ENCODE results near the gene KANSL1L.

Gene KANSL1L

DNA sequence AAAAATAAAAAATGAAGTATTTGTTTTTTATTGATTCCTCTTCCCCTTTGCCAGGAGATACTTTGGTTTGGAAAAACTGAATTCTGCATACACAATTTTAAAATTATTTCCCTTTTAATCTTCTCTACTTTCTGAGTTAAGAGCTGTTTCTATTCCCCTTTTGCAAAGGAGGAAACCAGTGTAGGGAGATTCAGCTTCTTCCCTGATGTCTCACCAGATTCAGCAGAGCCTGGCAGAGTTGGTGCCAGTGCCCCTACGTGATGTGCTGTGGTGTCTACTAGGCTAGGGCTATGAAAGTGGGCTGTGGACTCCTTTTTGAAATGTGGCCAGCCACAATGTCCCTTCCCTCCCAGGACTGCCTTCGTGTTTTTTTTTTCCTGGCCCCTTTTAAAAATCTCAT, 166.3 kb downstream of the KANSL1L start:
- Mint-ChIP-seq H3K4me1 (peaks cover 41% of the 10 kb centered on the region), H3K9me3 (no peaks in the 10 kb centered on the region), H3K27ac (peak overlapping the region; percentile 63), H3K36me3 (ENCODE audit: low read depth) (peaks cover 22% of the 10 kb centered on the region), H3K4me3 (peak overlapping the region; percentile 99), H3K27me3 (ENCODE audit: low read depth, poor library complexity) (peaks cover under 1% of the 10 kb centered on the region)
- TF ChIP-seq, protein P1, sequence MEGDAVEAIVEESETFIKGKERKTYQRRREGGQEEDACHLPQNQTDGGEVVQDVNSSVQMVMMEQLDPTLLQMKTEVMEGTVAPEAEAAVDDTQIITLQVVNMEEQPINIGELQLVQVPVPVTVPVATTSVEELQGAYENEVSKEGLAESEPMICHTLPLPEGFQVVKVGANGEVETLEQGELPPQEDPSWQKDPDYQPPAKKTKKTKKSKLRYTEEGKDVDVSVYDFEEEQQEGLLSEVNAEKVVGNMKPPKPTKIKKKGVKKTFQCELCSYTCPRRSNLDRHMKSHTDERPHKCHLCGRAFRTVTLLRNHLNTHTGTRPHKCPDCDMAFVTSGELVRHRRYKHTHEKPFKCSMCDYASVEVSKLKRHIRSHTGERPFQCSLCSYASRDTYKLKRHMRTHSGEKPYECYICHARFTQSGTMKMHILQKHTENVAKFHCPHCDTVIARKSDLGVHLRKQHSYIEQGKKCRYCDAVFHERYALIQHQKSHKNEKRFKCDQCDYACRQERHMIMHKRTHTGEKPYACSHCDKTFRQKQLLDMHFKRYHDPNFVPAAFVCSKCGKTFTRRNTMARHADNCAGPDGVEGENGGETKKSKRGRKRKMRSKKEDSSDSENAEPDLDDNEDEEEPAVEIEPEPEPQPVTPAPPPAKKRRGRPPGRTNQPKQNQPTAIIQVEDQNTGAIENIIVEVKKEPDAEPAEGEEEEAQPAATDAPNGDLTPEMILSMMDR (IDR thresholded peaks at IDR 0.05) = no peak
- no peak for DNase-seq

DNA sequence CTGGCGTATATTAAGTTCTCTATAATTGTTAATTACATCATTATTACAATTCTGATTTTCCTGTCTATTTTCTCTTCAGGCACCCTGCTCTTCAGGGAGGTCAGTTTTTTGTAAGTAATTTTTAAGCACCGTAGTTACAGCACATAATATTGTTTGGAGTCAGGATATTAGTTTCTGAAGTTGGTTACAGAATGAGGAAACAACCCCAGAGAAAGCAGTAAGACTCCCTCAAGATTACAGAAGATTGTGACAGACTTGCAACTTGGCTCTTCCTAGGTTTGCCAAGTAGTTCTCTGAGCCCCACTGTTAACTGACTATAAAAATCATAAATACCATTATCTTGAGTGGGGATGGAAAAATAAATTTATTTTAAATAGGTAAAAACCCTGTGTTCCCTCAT, 167.8 kb downstream of the KANSL1L start:
- Mint-ChIP-seq H3K9me3 (no peaks in the 10 kb centered on the region), H3K27me3 (ENCODE audit: low read depth, poor library complexity) (peaks cover 10% of the 10 kb centered on the region), H3K27ac (no peak overlapping the region), H3K4me1 (peaks cover 41% of the 10 kb centered on the region), H3K4me3 (peak overlapping the region; percentile 99), H3K36me3 (ENCODE audit: low read depth) (peaks cover 11% of the 10 kb centered on the region)
- TF ChIP-seq, protein P1 (IDR thresholded peaks at IDR 0.05) = no peak
- no peak for DNase-seq

DNA sequence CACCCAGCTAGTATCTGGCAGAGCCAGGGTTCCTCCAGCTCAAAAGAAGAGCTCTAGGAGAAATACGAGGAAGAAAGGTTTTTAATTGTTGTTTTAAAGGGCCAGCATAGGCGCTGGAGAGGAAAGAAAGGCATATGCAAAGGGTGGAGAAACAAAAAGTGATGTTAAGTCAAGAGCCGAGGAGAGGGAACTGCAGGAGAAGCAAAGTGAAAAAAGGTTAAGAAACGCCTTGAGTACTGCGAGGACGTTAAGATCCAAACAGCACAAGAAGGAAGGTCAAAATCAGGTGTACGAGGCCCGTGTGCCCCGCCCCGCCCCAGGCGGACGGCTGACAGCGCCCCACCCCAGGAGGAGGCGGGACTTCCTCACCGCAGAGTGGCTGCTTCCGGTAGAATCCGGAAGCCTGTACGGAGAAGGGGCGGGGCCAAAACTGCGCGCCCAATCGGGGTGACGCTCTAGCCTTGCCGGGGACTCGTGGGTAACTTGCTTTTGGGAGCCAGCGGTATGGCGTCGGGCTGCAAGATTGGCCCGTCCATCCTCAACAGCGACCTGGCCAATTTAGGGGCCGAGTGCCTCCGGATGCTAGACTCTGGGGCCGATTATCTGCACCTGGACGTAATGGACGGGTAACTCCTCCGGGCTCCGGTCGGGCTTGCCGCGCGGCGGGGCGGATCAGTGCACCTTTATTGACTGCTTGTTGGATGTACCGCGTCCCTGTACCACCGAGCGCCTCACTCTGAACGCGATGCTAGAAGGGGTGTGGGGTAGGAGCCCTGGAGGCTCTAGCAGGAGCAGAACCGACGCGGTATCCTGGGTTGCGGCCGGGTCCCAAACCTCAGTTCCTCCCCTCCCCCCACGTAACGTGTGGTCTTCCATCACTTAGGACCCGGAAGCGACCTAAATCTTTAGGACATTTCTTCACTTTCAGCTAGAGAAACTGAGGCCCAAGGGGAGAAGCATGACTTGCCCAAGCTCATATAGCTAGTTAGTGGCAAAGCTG, 168.8 kb downstream of the KANSL1L start, which contains the start of gene RPE:
Gene RPE (plus strand): TSS at position 481 of the 1,000 bp plus-strand sequence. CDS start 24 bp downstream, at position 505.
- H3K4me1 Mint-ChIP-seq = peaks cover 41% of the 10 kb centered on the region
- H3K36me3 Mint-ChIP-seq (ENCODE audit: low read depth) = peaks cover 2% of the 10 kb centered on the region
- peaks cover 14% of the 10 kb centered on the region for H3K27me3 Mint-ChIP-seq (ENCODE audit: low read depth, poor library complexity)
- no peaks in the 10 kb centered on the region for H3K9me3 Mint-ChIP-seq
- TF ChIP-seq, protein P1 (IDR thresholded peaks at IDR 0.05) = no peak
- peak; percentile 96 for DNase-seq
- H3K4me3 Mint-ChIP-seq = peak within 1 kb of the TSS; percentile 99
- H3K27ac Mint-ChIP-seq = peak within 1 kb of the TSS; percentile 70

DNA sequence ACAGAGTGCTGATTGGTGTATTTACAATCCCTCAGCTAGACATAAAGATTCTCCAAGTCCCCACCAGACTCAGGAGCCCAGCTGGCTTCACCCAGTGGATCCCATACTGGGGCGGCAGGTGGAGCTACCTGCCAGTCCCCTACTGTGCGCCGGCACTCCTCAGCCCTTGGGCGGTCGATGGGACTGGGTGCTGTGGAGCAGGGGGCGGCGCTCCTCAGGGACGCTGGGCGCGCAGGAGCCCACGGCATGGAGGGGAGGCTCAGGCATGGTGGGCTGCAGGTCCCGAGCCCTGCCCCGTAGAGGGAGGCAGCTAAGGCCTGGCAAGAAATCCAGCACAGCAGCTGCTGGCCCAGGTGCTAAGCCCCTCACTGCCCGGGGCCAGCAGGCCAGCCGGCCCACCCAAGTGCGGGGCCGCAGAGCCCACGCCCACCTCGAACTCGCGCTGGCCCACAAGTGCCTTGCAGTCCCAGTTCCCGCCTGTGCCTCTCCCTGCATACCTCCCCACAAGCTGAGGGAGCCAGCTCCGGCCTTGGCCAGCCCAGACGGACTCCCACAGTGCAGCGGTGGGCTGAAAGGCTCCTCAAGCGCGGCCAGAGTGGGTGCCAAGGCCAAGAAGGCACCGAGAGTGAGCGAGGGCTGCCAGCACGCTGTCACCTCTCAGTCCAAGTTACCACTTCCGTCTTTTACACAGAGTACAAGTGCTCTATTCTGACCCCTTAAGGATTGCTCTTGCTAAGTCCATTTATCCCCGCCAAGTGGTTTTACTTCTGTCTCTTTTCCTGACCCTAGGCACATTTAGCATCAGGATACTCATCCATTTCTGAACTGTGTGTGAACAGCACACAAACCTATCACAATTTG, 170.5 kb downstream of the KANSL1L start:
- Mint-ChIP-seq H3K9me3 (no peaks in the 10 kb centered on the region), H3K27ac (no peak overlapping the region), H3K4me1 (peaks cover 36% of the 10 kb centered on the region), H3K4me3 (no peak overlapping the region), H3K27me3 (ENCODE audit: low read depth, poor library complexity) (peaks cover 19% of the 10 kb centered on the region), H3K36me3 (ENCODE audit: low read depth) (no peaks in the 10 kb centered on the region)
- no peak for DNase-seq
- TF ChIP-seq, protein P1 (IDR thresholded peaks at IDR 0.05) = no peak

DNA sequence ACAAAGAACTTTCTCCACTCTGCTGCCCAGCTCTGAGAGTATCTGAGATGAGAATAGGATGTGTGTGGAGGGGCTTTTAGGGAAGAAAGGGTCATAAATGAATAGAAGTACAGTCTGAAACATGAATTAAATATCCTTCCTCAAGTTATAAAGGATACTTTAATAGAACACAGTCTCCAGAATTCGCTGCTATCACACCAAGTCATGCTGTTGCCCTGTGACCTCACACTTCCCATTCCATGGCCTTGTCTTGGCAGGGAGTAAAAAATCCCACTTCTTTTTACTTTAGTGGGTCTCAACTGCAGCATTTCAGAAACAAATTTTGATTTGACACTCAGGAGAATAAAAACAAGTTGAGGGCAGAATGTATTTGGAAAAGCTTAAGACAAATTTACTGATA, 172.6 kb downstream of the KANSL1L start:
- no peak for DNase-seq
- TF ChIP-seq, protein P1 (IDR thresholded peaks at IDR 0.05) = no peak
- Mint-ChIP-seq H3K27ac (no peak overlapping the region), H3K36me3 (ENCODE audit: low read depth) (no peaks in the 10 kb centered on the region), H3K4me3 (no peak overlapping the region), H3K27me3 (ENCODE audit: low read depth, poor library complexity) (peaks cover 19% of the 10 kb centered on the region), H3K4me1 (peaks cover 18% of the 10 kb centered on the region), H3K9me3 (no peaks in the 10 kb centered on the region)

Data from nephron progenitor cell (in vitro differentiated cells).